A673 (cell line): Measurements from ENCODE around the gene RIPOR2. TPM values are rescaled to one million over a fixed set of nuclear protein-coding genes. Genes with fewer than 3 reads are reported as not detected.
A peak's percentile ranks its signal among the peaks of the same experiment; 100 is the strongest.

Experiments used
- BruUV-seq: library from RNA; stranded (reverse); fragments of 400-500 nt; replicated peaks from 2 replicates; lab custom pipeline; 2021; lab: Mats Ljungman, UMichigan
- CTCF ChIA-PET: fragments of 300-600 bp; sonication (Branson Sonifier 250); formaldehyde crosslinking; loops from one replicate; lab custom pipeline; 2022; ENCODE audit warnings: antibody characterized with exemption; lab: Charles Lee
- POLR2A ChIA-PET: fragments of 300-600 bp; sonication (Branson Sonifier 250); formaldehyde crosslinking; loops from one replicate; lab custom pipeline; 2022; ENCODE audit warnings: antibody characterized with exemption; ENCODE audit not compliant: low non-redundant PET; lab: Charles Lee
- DNase-seq: peaks from one replicate; pipeline ENCODE4 v3.0.0-alpha.2; 2015; ENCODE audit warnings: low spot score
- H3K27ac ChIP-seq: fragments of 200-600 bp; sonication (generic); 2 replicates; pipeline ENCODE4 v1.5.1; 2016; ENCODE audit warnings: mixed run types, low read depth, mild to moderate bottlenecking, mixed read lengths, antibody characterized with exemption, low read length; ENCODE audit not compliant: poor library complexity, severe bottlenecking
- H3K27me3 ChIP-seq: fragments of 200-600 bp; sonication (generic); replicated peaks from 2 replicates; pipeline ENCODE4 v1.6.1; 2017; ENCODE audit warnings: mixed run types, low read depth, mild to moderate bottlenecking, mixed read lengths, antibody characterized with exemption, low read length; ENCODE audit not compliant: insufficient read depth, poor library complexity
- H3K36me3 ChIP-seq: fragments of 200-600 bp; sonication (generic); 2 replicates; pipeline ENCODE4 v1.6.1; 2016; ENCODE audit warnings: mixed run types, mild to moderate bottlenecking, mixed read lengths, antibody characterized with exemption, low read length; ENCODE audit not compliant: insufficient read depth, poor library complexity, severe bottlenecking
- H3K4me1 ChIP-seq: fragments of 200-600 bp; sonication (generic); 2 replicates; pipeline ENCODE4 v1.6.1; 2017; ENCODE audit warnings: mixed run types, mild to moderate bottlenecking, mixed read lengths, antibody characterized with exemption, low read length; ENCODE audit not compliant: insufficient read depth, poor library complexity, severe bottlenecking
- H3K4me3 ChIP-seq: fragments of 200-600 bp; sonication (generic); 2 replicates; pipeline ENCODE4 v1.5.1; 2016; ENCODE audit warnings: low read depth, mixed run types, mild to moderate bottlenecking, mixed read lengths, low read length; ENCODE audit not compliant: poor library complexity, severe bottlenecking
- H3K9me3 ChIP-seq: fragments of 200-600 bp; sonication (generic); 2 replicates; pipeline ENCODE4 v1.6.1; 2016; ENCODE audit warnings: mixed run types, low read depth, mild to moderate bottlenecking, mixed read lengths, antibody characterized with exemption, low read length; ENCODE audit not compliant: poor library complexity, severe bottlenecking
- CTCF ChIP-seq: fragments of 300-800, 200-600 bp; sonication (generic); conservative IDR thresholded peaks from 2 replicates; pipeline ENCODE4 v1.5.1; 2017; ENCODE audit warnings: low read depth, mild to moderate bottlenecking, antibody characterized with exemption, low read length, moderate library complexity, mixed read lengths
- EZH2 ChIP-seq: fragments of 200-600 bp; sonication (generic); IDR thresholded peaks from 2 replicates; pipeline ENCODE4 v1.6.1; 2017; ENCODE audit warnings: borderline replicate concordance, low read depth, mild to moderate bottlenecking, mixed read lengths, antibody characterized with exemption, low read length; ENCODE audit not compliant: poor library complexity, severe bottlenecking
- intact Hi-C: fragments of 100-400 bp; cut with micrococcal nuclease; formaldehyde crosslinking; loops from one replicate; pipeline ENCODE4 v1.10.0; 2022; ENCODE audit not compliant: unreplicated experiment
- total RNA-seq: library from RNA; stranded (reverse); gene quantifications from 2 replicates; pipeline ENCODE4 v1.2.3, GENCODE V29; 2021

The RIPOR2 gene
- total RNA-seq, 1 experiment from 2014 or later, result 0.17 TPM

- CTCF ChIA-PET, result no interaction called here
These were observed 63.0 kb downstream of the RIPOR2 start for GRCh38 chr6:24872779-24873178.

GRCh38 chr6:24868765-24869164, 67.0 kb downstream of the RIPOR2 start:
- ChIA-PET CTCF (interaction anchor here (0.6 kb wide), 1 partner anchor 30 kb away, joined by 3 read pairs; no protein-coding TSS in a partner anchor), POLR2A (no interaction called here)
- H3K36me3 ChIP-seq, result no peaks in the 10 kb centered on the region
- H3K27ac ChIP-seq, result no peak overlapping the region
- peaks cover 5% of the 10 kb centered on the region for H3K4me1 ChIP-seq
- TF ChIP-seq CTCF, result no peak
- TF ChIP-seq EZH2, result no peak
- H3K9me3 ChIP-seq, result no peaks in the 10 kb centered on the region
- DNase-seq, result no peak
- no peak overlapping the region for H3K4me3 ChIP-seq
- BruUV-seq, result no TSS peak
- H3K27me3 ChIP-seq, result no peaks in the 10 kb centered on the region
- intact Hi-C loops, result no loop called here

More at GRCh38 chr6:24872779-24873178, 63.0 kb downstream of the RIPOR2 start:
- H3K27me3 ChIP-seq, result no peaks in the 10 kb centered on the region
- intact Hi-C loops, result no loop called here
- no peaks in the 10 kb centered on the region for H3K9me3 ChIP-seq
- POLR2A ChIA-PET, result no interaction called here
- no peaks in the 10 kb centered on the region for H3K36me3 ChIP-seq
- H3K27ac ChIP-seq, result no peak overlapping the region
- no peaks in the 10 kb centered on the region for H3K4me1 ChIP-seq
- BruUV-seq, result no TSS peak
- TF ChIP-seq CTCF (no peak), EZH2 (no peak)
- no peak overlapping the region for H3K4me3 ChIP-seq
- DNase-seq, result no peak

GRCh38 chr6:24867104-24867703, 68.6 kb downstream of the RIPOR2 start:
- POLR2A ChIA-PET, result no interaction called here
- no TSS peak for BruUV-seq

GRCh38 chr6:24865161-24865560, 70.6 kb downstream of the RIPOR2 start:
- Histone ChIP-seq H3K4me3 (no peak overlapping the region), H3K27ac (no peak overlapping the region), H3K9me3 (no peaks in the 10 kb centered on the region), H3K27me3 (no peaks in the 10 kb centered on the region), H3K36me3 (no peaks in the 10 kb centered on the region), H3K4me1 (peaks cover 5% of the 10 kb centered on the region)
- CTCF ChIA-PET, result no interaction called here
- POLR2A ChIA-PET, result no interaction called here
- TF ChIP-seq EZH2 (no peak), CTCF (no peak)
- no TSS peak for BruUV-seq
- intact Hi-C loops, result no loop called here
- peak; percentile 12 for DNase-seq

More at GRCh38 chr6:24867104-24867703, 68.6 kb downstream of the RIPOR2 start:
- Histone ChIP-seq H3K9me3 (no peaks in the 10 kb centered on the region), H3K27ac (no peak overlapping the region), H3K36me3 (no peaks in the 10 kb centered on the region), H3K4me1 (peaks cover 5% of the 10 kb centered on the region), H3K4me3 (no peak overlapping the region), H3K27me3 (no peaks in the 10 kb centered on the region)
- no peak for DNase-seq
- TF ChIP-seq EZH2, result no peak
- CTCF ChIA-PET, result no interaction called here
- intact Hi-C loops, result no loop called here
